ENCODE measurements around the gene SESTD1.

DNA sequence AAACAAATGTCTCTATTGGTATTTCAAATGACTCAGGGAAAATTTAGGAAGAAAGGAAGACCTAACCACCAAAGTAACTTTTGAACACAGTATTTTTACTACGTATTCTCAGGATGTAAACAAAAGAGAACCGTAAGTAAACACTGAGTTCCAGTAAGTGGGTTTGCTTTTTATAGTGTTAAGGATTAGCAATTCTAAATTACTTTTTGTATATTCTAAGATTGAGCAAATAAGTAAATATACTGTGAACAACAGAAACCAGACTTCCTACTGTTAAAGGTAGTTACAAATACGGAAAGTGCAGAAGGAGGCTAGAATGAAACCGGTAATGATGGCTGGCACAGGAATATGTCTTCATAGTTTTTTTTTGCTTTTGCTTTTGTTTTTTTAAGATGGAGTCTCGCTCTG, 31.5 kb downstream of the SESTD1 start:
- TF ChIP-seq, protein P1, sequence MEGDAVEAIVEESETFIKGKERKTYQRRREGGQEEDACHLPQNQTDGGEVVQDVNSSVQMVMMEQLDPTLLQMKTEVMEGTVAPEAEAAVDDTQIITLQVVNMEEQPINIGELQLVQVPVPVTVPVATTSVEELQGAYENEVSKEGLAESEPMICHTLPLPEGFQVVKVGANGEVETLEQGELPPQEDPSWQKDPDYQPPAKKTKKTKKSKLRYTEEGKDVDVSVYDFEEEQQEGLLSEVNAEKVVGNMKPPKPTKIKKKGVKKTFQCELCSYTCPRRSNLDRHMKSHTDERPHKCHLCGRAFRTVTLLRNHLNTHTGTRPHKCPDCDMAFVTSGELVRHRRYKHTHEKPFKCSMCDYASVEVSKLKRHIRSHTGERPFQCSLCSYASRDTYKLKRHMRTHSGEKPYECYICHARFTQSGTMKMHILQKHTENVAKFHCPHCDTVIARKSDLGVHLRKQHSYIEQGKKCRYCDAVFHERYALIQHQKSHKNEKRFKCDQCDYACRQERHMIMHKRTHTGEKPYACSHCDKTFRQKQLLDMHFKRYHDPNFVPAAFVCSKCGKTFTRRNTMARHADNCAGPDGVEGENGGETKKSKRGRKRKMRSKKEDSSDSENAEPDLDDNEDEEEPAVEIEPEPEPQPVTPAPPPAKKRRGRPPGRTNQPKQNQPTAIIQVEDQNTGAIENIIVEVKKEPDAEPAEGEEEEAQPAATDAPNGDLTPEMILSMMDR (conservative IDR thresholded peaks at IDR 0.05), result no peak
- TF ChIP-seq ZFX (IDR thresholded peaks at IDR 0.05), result no peak

All from C4-2B (cell line).